ENCODE results near the gene PRPSAP1.

Gene PRPSAP1

DNA sequence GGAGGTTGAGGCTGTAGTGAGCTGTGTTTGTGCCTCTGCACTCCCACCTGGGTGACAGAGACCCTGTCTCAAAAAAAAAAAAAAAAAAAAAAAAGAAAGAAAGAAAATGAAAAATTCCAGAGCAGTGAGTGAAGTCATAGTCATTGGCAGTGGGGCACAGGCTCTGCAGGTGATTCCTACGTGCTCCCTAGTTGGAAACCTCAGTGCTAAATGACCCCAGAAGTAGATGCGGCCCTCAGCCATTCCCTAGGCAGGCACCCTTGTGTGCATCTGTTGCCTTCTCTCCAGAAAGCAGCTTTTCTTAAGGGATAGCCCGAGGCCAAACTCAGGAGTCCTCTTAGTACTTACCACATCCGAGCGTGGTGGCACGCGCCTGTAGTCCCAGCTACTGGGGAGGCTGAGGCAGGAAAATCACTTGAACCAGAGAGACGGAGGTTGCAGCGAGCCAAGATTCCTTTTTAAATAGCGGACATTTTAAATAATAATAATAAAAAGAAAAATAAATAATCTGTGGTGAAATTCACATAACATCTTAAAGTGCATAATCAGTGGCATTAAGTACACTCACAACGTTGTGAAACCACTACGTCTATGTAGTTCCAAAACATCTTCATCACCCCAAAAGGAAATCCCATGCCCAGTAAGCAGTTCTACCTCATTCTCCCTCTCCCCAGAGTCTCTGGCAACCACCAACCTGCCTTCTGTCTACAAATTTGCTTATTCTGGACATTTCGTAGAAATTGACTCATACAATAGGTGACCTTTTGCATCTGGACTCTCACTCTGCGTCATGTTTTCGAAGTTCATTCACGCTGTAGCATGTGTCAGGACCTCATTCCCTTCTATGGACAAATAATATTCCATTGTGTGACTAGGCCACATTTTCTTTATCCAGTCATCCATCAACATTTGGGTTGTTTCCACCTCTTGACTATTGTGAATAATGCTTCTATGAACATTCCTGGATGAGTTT is 18.2 kb upstream of the PRPSAP1 start:
- DNase-seq, result no peak
- H3K27ac ChIP-seq, result no peak overlapping the region

GRCh38 chr17:76370261-76370993 is 16.7 kb upstream of the PRPSAP1 start:
- DNase-seq, result no peak
- H3K36me3 ChIP-seq, result no peaks in the 10 kb centered on the region
- H3K4me3 ChIP-seq (ENCODE audit: low read depth, low read length), result no peak overlapping the region
- H3K27me3 ChIP-seq (ENCODE audit: insufficient read depth, low read depth, severe bottlenecking), result no peaks in the 10 kb centered on the region
- peaks cover 11% of the 10 kb centered on the region for H3K9me3 ChIP-seq (ENCODE audit: severe bottlenecking)
- H3K27ac ChIP-seq, result no peak overlapping the region
- TF ChIP-seq, protein P1, sequence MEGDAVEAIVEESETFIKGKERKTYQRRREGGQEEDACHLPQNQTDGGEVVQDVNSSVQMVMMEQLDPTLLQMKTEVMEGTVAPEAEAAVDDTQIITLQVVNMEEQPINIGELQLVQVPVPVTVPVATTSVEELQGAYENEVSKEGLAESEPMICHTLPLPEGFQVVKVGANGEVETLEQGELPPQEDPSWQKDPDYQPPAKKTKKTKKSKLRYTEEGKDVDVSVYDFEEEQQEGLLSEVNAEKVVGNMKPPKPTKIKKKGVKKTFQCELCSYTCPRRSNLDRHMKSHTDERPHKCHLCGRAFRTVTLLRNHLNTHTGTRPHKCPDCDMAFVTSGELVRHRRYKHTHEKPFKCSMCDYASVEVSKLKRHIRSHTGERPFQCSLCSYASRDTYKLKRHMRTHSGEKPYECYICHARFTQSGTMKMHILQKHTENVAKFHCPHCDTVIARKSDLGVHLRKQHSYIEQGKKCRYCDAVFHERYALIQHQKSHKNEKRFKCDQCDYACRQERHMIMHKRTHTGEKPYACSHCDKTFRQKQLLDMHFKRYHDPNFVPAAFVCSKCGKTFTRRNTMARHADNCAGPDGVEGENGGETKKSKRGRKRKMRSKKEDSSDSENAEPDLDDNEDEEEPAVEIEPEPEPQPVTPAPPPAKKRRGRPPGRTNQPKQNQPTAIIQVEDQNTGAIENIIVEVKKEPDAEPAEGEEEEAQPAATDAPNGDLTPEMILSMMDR (IDR thresholded peaks at IDR 0.05; ENCODE audit: low read depth, low read length), result peak; percentile 34; the same call in 1 of the 2 replicates

More for the DNA sequence above, 18.2 kb upstream of the PRPSAP1 start:
- Histone ChIP-seq H3K36me3 (no peaks in the 10 kb centered on the region), H3K4me3 (ENCODE audit: low read depth, low read length) (no peak overlapping the region), H3K27me3 (ENCODE audit: insufficient read depth, low read depth, severe bottlenecking) (no peaks in the 10 kb centered on the region), H3K9me3 (ENCODE audit: severe bottlenecking) (peaks cover 10% of the 10 kb centered on the region)
- TF ChIP-seq, protein P1 (IDR thresholded peaks at IDR 0.05; ENCODE audit: low read depth, low read length), result no peak

DNA sequence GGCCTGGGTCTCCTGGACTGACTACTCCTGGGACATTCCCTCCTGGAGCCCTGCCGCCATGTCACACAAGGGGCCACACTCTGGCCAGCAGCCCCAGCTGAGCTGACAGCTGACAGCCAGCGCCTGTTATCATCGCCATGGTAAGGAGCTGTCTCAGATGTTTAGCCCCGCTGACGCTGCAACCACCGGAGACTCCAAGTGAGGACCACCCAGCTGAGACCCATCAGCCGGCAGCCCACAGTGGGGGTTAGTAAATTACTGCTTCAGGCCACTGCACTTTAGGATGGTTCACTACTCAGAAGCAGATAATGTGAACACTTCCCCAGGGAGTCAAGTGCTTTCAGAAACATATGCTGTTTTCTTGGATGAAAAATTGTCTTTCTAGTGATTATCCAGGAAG is 16.1 kb upstream of the PRPSAP1 start:
- TF ChIP-seq, protein P1 (IDR thresholded peaks at IDR 0.05; ENCODE audit: low read depth, low read length), result no peak
- no peaks in the 10 kb centered on the region for H3K36me3 ChIP-seq

DNA sequence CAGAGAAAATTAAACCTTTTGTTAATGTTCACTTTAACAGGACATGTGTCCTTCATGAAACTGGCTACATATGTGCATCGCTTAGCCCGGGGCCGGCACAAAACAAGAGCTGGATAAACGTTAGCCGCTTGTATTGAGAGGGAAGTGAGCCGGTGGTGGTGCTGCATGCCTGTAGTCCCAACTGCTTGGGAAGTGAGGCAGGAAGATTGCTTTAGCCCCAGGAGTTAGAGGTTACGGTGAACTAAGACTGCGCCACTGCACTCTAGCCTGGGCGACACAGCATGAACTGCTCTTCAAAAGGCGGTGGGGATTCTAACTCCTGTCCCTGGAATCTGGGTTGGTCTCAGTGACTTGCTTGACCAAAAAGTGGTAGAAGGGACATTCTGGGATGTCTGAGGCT is 15.7 kb upstream of the PRPSAP1 start:
- H3K27ac ChIP-seq, result no peak overlapping the region
- no peak for DNase-seq
- peaks cover 11% of the 10 kb centered on the region for H3K9me3 ChIP-seq (ENCODE audit: severe bottlenecking)
- TF ChIP-seq, protein P1 (IDR thresholded peaks at IDR 0.05; ENCODE audit: low read depth, low read length), result no peak
- no peak overlapping the region for H3K4me3 ChIP-seq (ENCODE audit: low read depth, low read length)
- no peaks in the 10 kb centered on the region for H3K36me3 ChIP-seq
- no peaks in the 10 kb centered on the region for H3K27me3 ChIP-seq (ENCODE audit: insufficient read depth, low read depth, severe bottlenecking)

More for the DNA sequence above, 16.1 kb upstream of the PRPSAP1 start:
- peaks cover 11% of the 10 kb centered on the region for H3K9me3 ChIP-seq (ENCODE audit: severe bottlenecking)
- no peaks in the 10 kb centered on the region for H3K27me3 ChIP-seq (ENCODE audit: insufficient read depth, low read depth, severe bottlenecking)
- no peak overlapping the region for H3K27ac ChIP-seq
- H3K4me3 ChIP-seq (ENCODE audit: low read depth, low read length), result no peak overlapping the region
- DNase-seq, result no peak

DNA sequence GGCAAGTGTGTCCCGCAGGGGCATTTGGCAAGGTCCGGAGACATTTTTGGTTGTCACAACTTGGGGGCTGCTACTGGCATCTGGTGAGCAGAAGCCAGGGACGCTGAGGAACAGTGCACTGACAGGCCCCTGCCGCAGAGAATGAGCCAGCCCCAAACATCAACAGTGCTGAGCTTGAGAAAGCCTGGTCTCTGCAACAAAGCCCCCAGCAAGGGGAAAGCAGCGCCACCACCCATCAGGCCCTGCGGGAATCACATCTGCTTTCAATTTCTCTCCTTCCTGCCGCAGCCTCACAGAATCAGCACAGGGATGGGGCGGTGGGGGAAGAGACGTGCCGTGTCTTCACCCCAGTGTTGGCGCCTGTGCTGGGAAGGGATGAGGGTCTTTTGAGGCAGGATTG is 14.8 kb upstream of the PRPSAP1 start:
- Histone ChIP-seq H3K27me3 (ENCODE audit: insufficient read depth, low read depth, severe bottlenecking) (no peaks in the 10 kb centered on the region), H3K9me3 (ENCODE audit: severe bottlenecking) (peaks cover 11% of the 10 kb centered on the region), H3K36me3 (no peaks in the 10 kb centered on the region), H3K4me3 (ENCODE audit: low read depth, low read length) (no peak overlapping the region), H3K27ac (no peak overlapping the region)
- no peak for DNase-seq
- TF ChIP-seq, protein P1 (IDR thresholded peaks at IDR 0.05; ENCODE audit: low read depth, low read length), result no peak
